GM20000 (cell line): ENCODE results near the gene ZNF576.
"Not testable (repeated sequence)": the region's sequence is repeated elsewhere in the genome, so short reads cannot be mapped to it uniquely, and the experiment has no call there.

Experiments used
- DNase-seq: peaks from one replicate; pipeline ENCODE4 v3.0.0; 2012; ENCODE audit warnings: low spot score
- CTCF ChIP-seq: IDR thresholded peaks from 2 replicates; pipeline ENCODE4 v1.5.1; 2012; ENCODE audit warnings: mild to moderate bottlenecking, control low read depth; ENCODE audit errors: extremely low read depth, missing control alignments

The ZNF576 gene

GRCh38 chr19:43640424-43640757 is 44.0 kb downstream of the ZNF576 start:
- no peak for DNase-seq
- TF ChIP-seq CTCF = no peak

DNA sequence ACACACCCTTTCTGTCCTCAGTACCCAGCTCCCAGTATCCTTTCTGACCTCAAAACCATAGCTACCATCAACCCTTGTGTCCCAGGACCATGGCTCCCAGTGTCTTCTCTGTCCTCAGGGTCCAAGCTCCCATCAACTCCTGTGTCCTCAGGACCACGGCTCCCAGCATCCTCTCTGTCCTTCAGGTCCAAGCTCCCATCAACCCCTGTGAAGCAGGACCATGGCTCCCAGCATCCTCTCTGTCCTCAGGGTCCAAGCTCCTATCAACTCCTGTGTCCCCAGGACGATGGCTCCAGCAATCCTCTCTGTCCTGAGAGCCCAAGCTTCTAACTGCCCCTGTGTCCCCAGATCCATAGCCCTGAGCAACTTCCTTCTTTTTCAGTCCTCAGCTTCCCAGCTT is 44.9 kb downstream of the ZNF576 start:
- DNase-seq = no peak
- no peak for TF ChIP-seq CTCF

- DNase-seq = no peak
- no peak for TF ChIP-seq CTCF
Measured at GRCh38 chr19:43642531-43642930, 46.1 kb downstream of the ZNF576 start.

DNA sequence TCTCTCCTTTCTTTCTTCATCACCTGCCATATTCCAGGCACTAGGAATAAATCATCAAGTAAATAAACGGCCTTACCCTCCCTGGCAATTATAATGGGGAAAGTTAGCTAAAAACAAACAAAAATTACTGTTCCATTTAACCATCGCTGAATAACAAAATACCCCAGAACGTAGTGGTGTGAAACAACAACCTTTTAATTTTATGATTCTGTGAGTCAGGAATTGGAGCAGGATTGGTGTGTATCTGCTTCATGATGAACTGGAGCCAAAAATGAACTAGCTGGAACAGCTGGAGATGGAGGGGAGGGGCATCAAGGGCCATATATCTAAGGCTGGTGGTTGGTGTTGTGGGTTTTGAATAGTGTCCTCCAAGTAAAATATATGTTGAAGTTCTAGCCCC is 46.9 kb downstream of the ZNF576 start:
- TF ChIP-seq CTCF = no peak
- DNase-seq = no peak

- no peak for DNase-seq
- no peak for TF ChIP-seq CTCF
Measured at GRCh38 chr19:43644181-43644580, 47.8 kb downstream of the ZNF576 start.

DNA sequence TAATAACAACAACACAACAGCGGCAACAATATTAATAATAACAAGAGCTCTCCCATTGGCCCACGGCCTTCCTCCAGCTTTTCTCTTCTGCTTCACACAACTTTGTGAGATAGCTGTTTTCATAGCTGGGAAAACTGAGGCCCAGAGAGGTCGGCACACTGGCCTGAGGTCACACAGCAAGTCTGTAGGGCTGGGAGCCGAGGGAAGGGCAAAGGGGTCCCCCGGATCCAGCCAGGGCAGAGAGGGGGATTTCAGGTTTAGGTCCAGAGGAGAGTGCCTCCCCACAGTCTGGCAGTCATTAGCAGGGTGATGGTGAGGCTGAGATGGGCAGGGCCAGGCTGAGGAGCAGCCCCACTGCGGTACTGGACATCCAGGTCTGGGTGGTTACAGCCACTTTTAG is 52.2 kb downstream of the ZNF576 start:
- TF ChIP-seq CTCF = no peak

DNA sequence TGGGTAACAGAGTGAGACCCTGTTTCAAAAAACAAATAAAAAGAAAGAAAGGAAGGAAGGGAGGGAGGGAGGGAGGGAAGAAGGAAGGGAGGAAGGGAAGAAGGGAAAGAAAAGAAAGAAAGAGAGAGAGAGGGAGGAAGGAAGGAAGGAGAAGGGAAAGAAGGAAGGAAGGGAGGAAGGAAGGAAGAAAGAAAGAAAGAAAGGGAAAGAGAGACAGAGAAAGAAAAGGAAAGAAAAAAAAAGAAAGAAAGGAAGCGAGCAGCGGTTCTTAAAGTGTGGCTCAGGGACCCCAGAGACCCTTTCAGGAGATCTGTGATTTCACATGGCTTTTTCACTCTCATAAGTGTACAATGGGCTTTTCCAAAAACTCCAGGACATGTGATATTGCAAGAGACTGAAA is 53.1 kb downstream of the ZNF576 start:
- no peak for TF ChIP-seq CTCF
- no peak for DNase-seq

More for the DNA sequence above, 52.2 kb downstream of the ZNF576 start:
- no peak for DNase-seq

- not testable (repeated sequence) for DNase-seq
Measured at GRCh38 chr19:43650276-43650675, 53.9 kb downstream of the ZNF576 start.
